ENCODE measurements around the gene C9orf85.
"Not testable (repeated sequence)": the region's sequence is repeated elsewhere in the genome, so short reads cannot be mapped to it uniquely, and the experiment has no call there.

Gene C9orf85

DNA sequence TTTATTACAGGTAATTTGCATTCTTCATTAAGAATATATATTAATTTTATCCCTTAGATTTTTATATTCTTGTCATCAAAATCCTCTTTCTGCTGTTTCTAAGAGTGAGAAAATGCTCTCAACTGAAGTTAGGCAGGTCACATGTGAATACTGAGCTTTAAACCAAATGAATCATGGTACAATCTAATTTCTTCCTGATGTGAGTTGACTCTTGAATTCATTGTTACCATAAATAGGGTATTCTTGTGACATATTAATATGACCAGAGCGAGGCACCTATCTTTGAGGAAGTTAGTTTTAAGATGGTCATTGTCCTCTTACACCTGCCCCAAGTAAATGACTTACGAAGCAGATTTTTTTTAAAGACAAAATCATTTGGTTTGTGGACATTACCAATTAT, 17.4 kb downstream of the C9orf85 start:
- H3K9me3 ChIP-seq (ENCODE audit: control insufficient read depth, low read length): no peaks in the 10 kb centered on the region
- H3K4me3 ChIP-seq (ENCODE audit: low read length): no peak overlapping the region
- no peak overlapping the region for H3K9ac ChIP-seq (ENCODE audit: low read length)
- peak; percentile 55 for DNase-seq (ENCODE audit: low read depth)
- no peaks in the 10 kb centered on the region for H3K27me3 ChIP-seq (replicated peaks; ENCODE audit: control insufficient read depth, insufficient read depth, low read length)
- no peaks in the 10 kb centered on the region for H3K36me3 ChIP-seq (ENCODE audit: control insufficient read depth, insufficient read depth, low read length, severe bottlenecking)
- H3K4me1 ChIP-seq (ENCODE audit: control insufficient read depth, insufficient read depth, low read length): peaks cover 15% of the 10 kb centered on the region

DNA sequence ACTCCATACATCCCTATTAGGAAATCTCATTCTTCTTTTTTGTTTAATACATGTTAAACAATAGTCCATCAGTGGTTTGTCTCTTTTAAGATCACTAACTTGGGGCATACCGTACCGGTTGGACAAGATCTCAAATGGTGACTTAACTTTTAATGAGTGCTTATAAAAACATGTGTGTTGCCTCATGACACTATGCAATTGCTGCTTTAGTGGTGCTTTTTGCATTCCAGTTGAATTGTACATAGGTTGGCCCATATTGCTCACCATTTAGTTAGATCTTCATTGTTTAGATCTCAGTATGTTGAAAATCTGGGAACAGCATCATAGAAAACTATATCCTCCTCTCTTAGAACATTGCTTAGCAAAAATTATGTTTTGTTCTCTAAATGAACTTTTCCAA, 17.8 kb downstream of the C9orf85 start:
- H3K9me3 ChIP-seq (ENCODE audit: control insufficient read depth, low read length): no peaks in the 10 kb centered on the region
- H3K9ac ChIP-seq (ENCODE audit: low read length): no peak overlapping the region
- no peaks in the 10 kb centered on the region for H3K27me3 ChIP-seq (replicated peaks; ENCODE audit: control insufficient read depth, insufficient read depth, low read length)
- H3K4me3 ChIP-seq (ENCODE audit: low read length): no peak overlapping the region
- DNase-seq (ENCODE audit: low read depth): peak; percentile 71
- H3K4me1 ChIP-seq (ENCODE audit: control insufficient read depth, insufficient read depth, low read length): peaks cover 15% of the 10 kb centered on the region
- H3K36me3 ChIP-seq (ENCODE audit: control insufficient read depth, insufficient read depth, low read length, severe bottlenecking): no peaks in the 10 kb centered on the region

DNA sequence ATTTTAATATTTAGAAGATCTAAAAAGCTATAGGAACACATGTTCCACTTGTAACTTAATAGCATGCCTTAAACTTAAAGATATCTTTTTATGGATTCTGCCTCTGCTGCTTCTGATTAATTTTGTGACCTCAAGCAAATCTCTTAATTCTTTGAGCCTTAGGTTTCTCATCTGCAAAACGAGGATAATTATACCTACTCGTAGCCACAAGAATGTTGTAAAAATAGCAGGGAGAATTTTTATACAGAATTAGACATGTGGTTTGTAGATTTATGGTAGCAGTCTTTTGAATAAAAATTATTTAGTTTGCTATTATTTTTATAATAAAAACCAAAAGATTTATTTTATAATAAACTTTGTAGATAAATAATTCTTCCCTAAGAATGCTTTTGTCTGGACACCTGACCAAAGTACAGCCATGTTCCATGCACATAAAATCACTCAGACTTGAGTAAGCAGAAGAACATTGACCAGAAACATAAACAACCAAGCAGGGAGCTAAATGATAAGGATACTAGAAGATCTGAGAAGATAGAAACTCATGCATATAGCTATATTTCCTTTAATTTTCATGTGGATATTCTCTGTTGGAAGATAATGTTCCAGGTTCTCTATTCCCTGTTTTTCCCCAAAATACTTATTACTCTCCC, 18.5 kb downstream of the C9orf85 start:
- peaks cover 15% of the 10 kb centered on the region for H3K4me1 ChIP-seq (ENCODE audit: control insufficient read depth, insufficient read depth, low read length)
- no peaks in the 10 kb centered on the region for H3K9me3 ChIP-seq (ENCODE audit: control insufficient read depth, low read length)
- H3K27me3 ChIP-seq (replicated peaks; ENCODE audit: control insufficient read depth, insufficient read depth, low read length): no peaks in the 10 kb centered on the region
- DNase-seq (ENCODE audit: low read depth): peak; percentile 58
- H3K9ac ChIP-seq (ENCODE audit: low read length): no peak overlapping the region
- H3K4me3 ChIP-seq (ENCODE audit: low read length): no peak overlapping the region
- H3K36me3 ChIP-seq (ENCODE audit: control insufficient read depth, insufficient read depth, low read length, severe bottlenecking): no peaks in the 10 kb centered on the region

DNA sequence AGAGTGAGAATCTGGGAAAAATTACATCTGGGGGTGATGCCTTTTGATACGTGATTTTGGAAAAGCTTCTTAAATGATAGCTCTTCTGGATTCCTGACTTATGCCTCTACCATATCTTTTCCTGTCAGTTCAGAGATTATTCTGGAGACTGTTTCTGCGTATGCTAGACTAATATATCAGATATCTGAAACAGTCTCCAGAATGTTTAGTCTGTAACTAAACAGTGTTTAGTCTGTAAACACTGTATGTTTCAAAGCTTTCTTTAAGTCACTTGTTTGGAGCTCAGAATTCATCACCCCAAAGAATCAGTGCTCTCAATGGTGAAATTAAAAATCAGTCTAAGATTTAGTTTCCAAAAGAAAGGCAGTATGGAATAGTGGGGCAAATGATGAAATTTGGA, 19.7 kb downstream of the C9orf85 start:
- Histone ChIP-seq H3K9me3 (ENCODE audit: control insufficient read depth, low read length) (no peaks in the 10 kb centered on the region), H3K9ac (ENCODE audit: low read length) (no peak overlapping the region), H3K36me3 (ENCODE audit: control insufficient read depth, insufficient read depth, low read length, severe bottlenecking) (no peaks in the 10 kb centered on the region), H3K4me3 (ENCODE audit: low read length) (no peak overlapping the region), H3K27me3 (replicated peaks; ENCODE audit: control insufficient read depth, insufficient read depth, low read length) (no peaks in the 10 kb centered on the region), H3K4me1 (ENCODE audit: control insufficient read depth, insufficient read depth, low read length) (peaks cover 19% of the 10 kb centered on the region)
- DNase-seq (ENCODE audit: low read depth): no peak

DNA sequence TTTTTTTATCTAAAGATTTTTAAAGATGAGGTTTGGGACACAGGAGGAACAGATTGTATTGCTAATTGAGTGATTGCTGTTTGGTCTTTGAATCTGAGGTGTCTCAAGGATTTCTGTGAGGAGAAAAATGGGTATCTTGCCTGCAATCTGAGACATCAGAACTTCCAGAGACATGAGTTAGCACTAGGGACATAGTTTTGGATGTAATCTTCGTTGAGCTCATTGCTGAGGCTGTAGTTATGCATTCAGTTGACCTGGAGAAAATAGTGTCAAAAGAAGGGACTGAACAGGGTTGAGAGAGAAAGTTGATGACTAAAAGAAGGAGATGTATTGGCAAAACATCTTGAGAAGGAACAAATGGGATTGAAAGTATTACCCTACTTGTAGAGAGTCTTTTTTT, 24.6 kb downstream of the C9orf85 start:
- peaks cover 16% of the 10 kb centered on the region for H3K4me1 ChIP-seq (ENCODE audit: control insufficient read depth, insufficient read depth, low read length)
- H3K36me3 ChIP-seq (ENCODE audit: control insufficient read depth, insufficient read depth, low read length, severe bottlenecking): no peaks in the 10 kb centered on the region
- H3K4me3 ChIP-seq (ENCODE audit: low read length): no peak overlapping the region
- DNase-seq (ENCODE audit: low read depth): peak; percentile 32
- no peak overlapping the region for H3K9ac ChIP-seq (ENCODE audit: low read length)
- H3K27me3 ChIP-seq (replicated peaks; ENCODE audit: control insufficient read depth, insufficient read depth, low read length): no peaks in the 10 kb centered on the region
- no peaks in the 10 kb centered on the region for H3K9me3 ChIP-seq (ENCODE audit: control insufficient read depth, low read length)

DNA sequence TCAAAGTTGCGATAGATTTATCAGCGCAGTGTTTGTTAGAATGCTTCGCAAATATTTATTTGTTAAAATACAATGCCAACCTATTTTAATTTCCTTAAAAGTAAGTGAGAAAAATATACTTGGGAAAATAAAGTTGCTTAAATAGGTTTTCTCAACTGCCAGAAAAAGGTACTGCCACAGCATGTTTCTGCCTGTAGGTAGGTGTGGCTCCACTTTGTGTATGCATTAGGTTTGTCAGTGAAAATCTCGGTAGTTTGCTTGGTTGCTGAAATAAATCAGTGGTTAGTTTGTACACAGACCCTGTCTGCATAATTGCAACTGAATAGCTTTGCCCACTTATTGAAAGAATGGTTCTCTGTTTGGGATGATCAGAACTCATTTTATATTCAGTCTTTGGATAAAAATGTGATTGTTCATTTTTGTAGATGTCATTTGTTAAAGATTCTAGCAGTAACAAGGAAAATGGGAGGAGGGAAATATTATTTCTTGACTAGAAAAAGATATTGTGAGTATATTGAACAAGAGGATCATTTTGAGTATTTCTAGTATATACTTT, 25.7 kb downstream of the C9orf85 start:
- H3K27me3 ChIP-seq (replicated peaks; ENCODE audit: control insufficient read depth, insufficient read depth, low read length): no peaks in the 10 kb centered on the region
- H3K4me1 ChIP-seq (ENCODE audit: control insufficient read depth, insufficient read depth, low read length): peaks cover 21% of the 10 kb centered on the region
- H3K4me3 ChIP-seq (ENCODE audit: low read length): no peak overlapping the region
- no peaks in the 10 kb centered on the region for H3K36me3 ChIP-seq (ENCODE audit: control insufficient read depth, insufficient read depth, low read length, severe bottlenecking)
- no peak for DNase-seq (ENCODE audit: low read depth)
- no peak overlapping the region for H3K9ac ChIP-seq (ENCODE audit: low read length)
- H3K9me3 ChIP-seq (ENCODE audit: control insufficient read depth, low read length): no peaks in the 10 kb centered on the region

DNA sequence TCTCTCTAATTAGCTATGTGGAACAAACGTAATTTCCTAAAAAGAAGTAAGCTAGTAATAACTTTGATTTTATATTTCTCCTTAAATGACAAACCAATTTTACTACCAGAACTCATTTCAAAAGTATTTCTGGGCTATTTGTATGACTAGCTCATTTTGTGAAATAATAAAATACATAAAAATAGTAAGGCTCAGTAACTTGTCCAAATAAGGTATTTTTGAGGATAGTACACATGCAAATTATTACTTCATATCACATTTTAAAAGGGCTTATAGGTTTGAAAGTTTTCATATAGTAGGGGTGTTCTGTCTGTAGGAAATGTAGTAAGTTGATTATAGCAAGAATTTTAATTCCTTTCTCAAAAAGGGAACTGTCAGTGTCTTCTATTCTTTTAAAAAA, 26.5 kb downstream of the C9orf85 start:
- H3K27me3 ChIP-seq (replicated peaks; ENCODE audit: control insufficient read depth, insufficient read depth, low read length): no peaks in the 10 kb centered on the region
- no peak overlapping the region for H3K9ac ChIP-seq (ENCODE audit: low read length)
- no peak for DNase-seq (ENCODE audit: low read depth)
- no peaks in the 10 kb centered on the region for H3K9me3 ChIP-seq (ENCODE audit: control insufficient read depth, low read length)
- no peaks in the 10 kb centered on the region for H3K36me3 ChIP-seq (ENCODE audit: control insufficient read depth, insufficient read depth, low read length, severe bottlenecking)
- no peak overlapping the region for H3K4me3 ChIP-seq (ENCODE audit: low read length)
- peaks cover 21% of the 10 kb centered on the region for H3K4me1 ChIP-seq (ENCODE audit: control insufficient read depth, insufficient read depth, low read length)

DNA sequence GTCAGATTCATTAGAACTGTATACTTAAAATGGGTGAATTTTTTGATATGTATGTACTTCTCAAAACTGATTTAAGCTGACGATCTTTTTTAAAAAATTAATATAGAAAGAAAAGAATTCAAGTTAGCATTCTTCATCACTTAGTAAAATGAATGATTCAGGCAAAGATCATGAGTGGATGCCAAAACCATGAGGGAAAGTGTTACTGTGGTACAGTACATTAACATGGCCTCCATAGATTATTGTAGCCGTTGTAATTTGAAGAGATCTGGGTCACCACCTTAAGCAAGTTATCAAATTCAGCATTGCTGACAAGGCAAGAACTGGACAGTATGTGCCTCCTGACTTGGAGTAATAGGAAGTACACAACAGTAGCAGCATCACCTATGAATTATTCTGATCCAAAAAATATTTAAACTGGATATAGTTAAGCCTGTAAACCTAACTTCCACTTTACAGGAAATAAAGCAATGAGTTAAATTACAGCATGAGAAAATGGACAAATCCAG, 29.7 kb downstream of the C9orf85 start:
- no peaks in the 10 kb centered on the region for H3K27me3 ChIP-seq (replicated peaks; ENCODE audit: control insufficient read depth, insufficient read depth, low read length)
- H3K4me3 ChIP-seq (ENCODE audit: low read length): no peak overlapping the region
- peaks cover 29% of the 10 kb centered on the region for H3K4me1 ChIP-seq (ENCODE audit: control insufficient read depth, insufficient read depth, low read length)
- H3K9me3 ChIP-seq (ENCODE audit: control insufficient read depth, low read length): no peaks in the 10 kb centered on the region
- no peaks in the 10 kb centered on the region for H3K36me3 ChIP-seq (ENCODE audit: control insufficient read depth, insufficient read depth, low read length, severe bottlenecking)
- no peak overlapping the region for H3K9ac ChIP-seq (ENCODE audit: low read length)
- peak; percentile 48 for DNase-seq (ENCODE audit: low read depth)

DNA sequence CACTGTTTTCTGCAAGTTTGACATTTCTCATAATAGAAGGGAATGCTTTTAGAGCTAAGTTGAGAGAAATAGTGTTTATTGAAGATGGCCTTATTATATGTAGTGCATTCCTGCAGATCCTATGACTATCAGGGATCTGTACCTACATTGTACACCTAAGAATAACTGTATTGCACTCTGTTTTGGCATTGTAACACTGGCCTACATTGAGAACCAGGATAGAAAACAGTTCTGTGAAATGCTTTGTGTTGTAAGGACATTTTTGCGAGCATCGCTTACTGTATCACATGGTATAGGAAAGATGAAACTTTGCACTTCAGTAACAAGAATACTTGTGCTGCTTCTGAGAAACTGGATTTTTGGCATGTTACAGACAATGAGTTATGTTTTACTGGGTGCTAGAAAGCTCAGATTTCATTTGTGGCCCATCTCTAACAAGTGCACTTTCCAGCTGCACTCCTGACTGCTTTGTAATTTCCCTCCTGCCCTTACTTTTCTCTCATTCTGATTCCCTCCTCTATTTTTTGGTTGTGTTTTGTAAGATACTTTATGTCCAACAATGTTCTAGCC, 30.6 kb downstream of the C9orf85 start:
- no peak overlapping the region for H3K4me3 ChIP-seq (ENCODE audit: low read length)
- H3K9ac ChIP-seq (ENCODE audit: low read length): no peak overlapping the region
- no peaks in the 10 kb centered on the region for H3K36me3 ChIP-seq (ENCODE audit: control insufficient read depth, insufficient read depth, low read length, severe bottlenecking)
- H3K9me3 ChIP-seq (ENCODE audit: control insufficient read depth, low read length): no peaks in the 10 kb centered on the region
- H3K4me1 ChIP-seq (ENCODE audit: control insufficient read depth, insufficient read depth, low read length): peaks cover 27% of the 10 kb centered on the region
- DNase-seq (ENCODE audit: low read depth): peak; percentile 29
- no peaks in the 10 kb centered on the region for H3K27me3 ChIP-seq (replicated peaks; ENCODE audit: control insufficient read depth, insufficient read depth, low read length)

DNA sequence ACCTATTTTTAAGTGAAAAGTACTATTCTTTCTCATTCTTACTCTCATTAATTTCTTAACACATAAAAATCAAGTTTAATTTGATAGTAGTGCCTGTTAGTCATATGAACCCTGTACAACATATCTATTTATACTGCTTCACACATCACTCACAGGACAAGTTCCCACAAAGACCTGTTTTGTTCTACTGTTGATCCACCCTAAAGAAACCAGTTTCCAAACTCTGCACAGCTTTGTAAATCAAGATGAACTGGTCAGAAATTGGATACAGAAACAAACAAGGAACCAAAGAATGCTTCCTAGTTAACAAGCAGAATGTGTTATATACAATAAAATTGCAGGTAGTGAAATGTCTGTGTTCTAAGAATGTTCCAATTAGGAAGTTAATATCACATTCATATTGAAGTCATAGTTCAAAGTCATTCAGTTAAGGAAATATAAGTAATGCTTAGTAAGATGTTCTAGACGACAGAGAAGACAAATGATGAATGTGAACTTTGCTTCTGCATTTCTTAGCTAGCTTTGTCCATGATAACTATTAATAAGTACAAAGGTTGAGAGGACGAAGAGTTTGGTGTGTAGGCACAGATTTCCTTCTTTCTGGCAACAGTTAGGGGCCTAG, 33.4 kb downstream of the C9orf85 start:
- Histone ChIP-seq H3K9ac (ENCODE audit: low read length) (peak overlapping the region; percentile 37), H3K27me3 (replicated peaks; ENCODE audit: control insufficient read depth, insufficient read depth, low read length) (no peaks in the 10 kb centered on the region), H3K36me3 (ENCODE audit: control insufficient read depth, insufficient read depth, low read length, severe bottlenecking) (peaks cover 7% of the 10 kb centered on the region), H3K9me3 (ENCODE audit: control insufficient read depth, low read length) (no peaks in the 10 kb centered on the region), H3K4me1 (ENCODE audit: control insufficient read depth, insufficient read depth, low read length) (peaks cover 17% of the 10 kb centered on the region), H3K4me3 (ENCODE audit: low read length) (peak overlapping the region; percentile 10)
- no peak for DNase-seq (ENCODE audit: low read depth)

DNA sequence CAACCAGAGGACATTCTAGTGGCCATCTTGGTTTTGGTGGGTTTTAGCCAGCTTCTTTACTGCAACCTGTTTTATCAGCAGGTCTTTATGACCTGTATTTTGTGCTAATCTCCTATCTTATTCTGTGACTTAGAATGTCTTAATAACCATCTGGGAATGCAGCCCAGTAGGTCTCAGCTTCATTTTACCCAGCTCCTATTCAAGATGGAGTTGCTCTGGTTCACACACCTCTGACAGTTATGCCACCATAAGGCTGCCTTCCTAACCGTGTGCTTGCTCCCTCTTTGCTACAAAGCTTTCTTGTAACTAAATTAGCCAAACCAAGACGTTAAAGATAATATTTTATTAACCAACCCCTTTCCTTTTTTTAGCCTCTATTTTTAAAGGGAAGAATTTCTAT, 43.2 kb downstream of the C9orf85 start:
- Histone ChIP-seq H3K4me1 (ENCODE audit: control insufficient read depth, insufficient read depth, low read length) (peaks cover 12% of the 10 kb centered on the region), H3K36me3 (ENCODE audit: control insufficient read depth, insufficient read depth, low read length, severe bottlenecking) (peaks cover 11% of the 10 kb centered on the region)
- not testable (repeated sequence) for H3K9me3 ChIP-seq (ENCODE audit: control insufficient read depth, low read length); H3K9ac ChIP-seq (ENCODE audit: low read length); H3K27me3 ChIP-seq (replicated peaks; ENCODE audit: control insufficient read depth, insufficient read depth, low read length); DNase-seq (ENCODE audit: low read depth); H3K4me3 ChIP-seq (ENCODE audit: low read length)

Measured in adipocyte (in vitro differentiated cells).